H9 (cell line): ENCODE data around the gene AK5. TPM values are rescaled to one million over a fixed set of nuclear protein-coding genes. Genes with fewer than 3 reads are reported as not detected.

Experiments used
- DNase-seq: peaks from one replicate; pipeline ENCODE4 v3.0.0-alpha.2; 2017
- H2AFZ ChIP-seq: one replicate; pipeline ENCODE4 v1.6.1; 2013; ENCODE audit warnings: mild to moderate bottlenecking, low read length, control low read depth, moderate library complexity
- H2AK5ac ChIP-seq: 2 replicates; pipeline ENCODE4 v1.6.1; 2013; ENCODE audit warnings: low read length, control low read depth, mixed read lengths; ENCODE audit not compliant: insufficient read length
- H2BK120ac ChIP-seq: one replicate; pipeline ENCODE4 v1.6.1; 2013; ENCODE audit warnings: low read depth, mild to moderate bottlenecking, low read length, control low read depth, inconsistent platforms; ENCODE audit not compliant: poor library complexity, severe bottlenecking
- H2BK12ac ChIP-seq: 2 replicates; pipeline ENCODE4 v1.6.1; 2013; ENCODE audit warnings: low read length, control low read depth, mixed read lengths, low read depth; ENCODE audit not compliant: insufficient read length
- H2BK15ac ChIP-seq: 2 replicates; pipeline ENCODE4 v1.6.1; 2013; ENCODE audit warnings: low read depth, low read length, control low read depth
- H2BK20ac ChIP-seq: one replicate; pipeline ENCODE4 v1.6.1; 2013; ENCODE audit warnings: low read depth, mild to moderate bottlenecking, low read length, control low read depth, inconsistent platforms; ENCODE audit not compliant: poor library complexity, severe bottlenecking
- H2BK5ac ChIP-seq: 2 replicates; pipeline ENCODE4 v1.6.1; 2013; ENCODE audit warnings: low read length, control low read depth, mixed read lengths; ENCODE audit not compliant: insufficient read length
- H3K14ac ChIP-seq: 2 replicates; pipeline ENCODE4 v1.6.1; 2013; ENCODE audit warnings: low read length, control low read depth; ENCODE audit not compliant: insufficient read depth
- H3K18ac ChIP-seq: 2 replicates; pipeline ENCODE4 v1.6.1; 2013; ENCODE audit warnings: low read depth, mild to moderate bottlenecking, mixed read lengths, low read length, control low read depth; ENCODE audit not compliant: insufficient read length
- H3K23ac ChIP-seq: 2 replicates; pipeline ENCODE4 v1.6.1; 2013; ENCODE audit warnings: low read length, control low read depth, mixed read lengths, low read depth; ENCODE audit not compliant: insufficient read length
- H3K23me2 ChIP-seq: 2 replicates; pipeline ENCODE4 v1.6.1; 2013; ENCODE audit warnings: low read depth, mild to moderate bottlenecking, mixed read lengths, low read length, control low read depth; ENCODE audit not compliant: insufficient read length, poor library complexity, severe bottlenecking
- H3K27ac ChIP-seq: 2 replicates; pipeline ENCODE4 v1.5.1; 2013; ENCODE audit warnings: low read length, control low read depth, mixed read lengths, low read depth; ENCODE audit not compliant: insufficient read length
- H3K27me3 ChIP-seq: 2 replicates; pipeline ENCODE4 v1.6.1; 2013; ENCODE audit warnings: low read length, control low read depth, inconsistent platforms; ENCODE audit not compliant: insufficient read depth
- H3K4ac ChIP-seq: 2 replicates; pipeline ENCODE4 v1.6.1; 2013; ENCODE audit warnings: low read depth, mild to moderate bottlenecking, control low read depth, inconsistent platforms, low read length, moderate library complexity
- H3K4me1 ChIP-seq: 2 replicates; pipeline ENCODE4 v1.6.1; 2013; ENCODE audit warnings: low read length, control low read depth, inconsistent platforms; ENCODE audit not compliant: insufficient read depth
- H3K4me2 ChIP-seq: 2 replicates; pipeline ENCODE4 v1.6.1; 2013; ENCODE audit warnings: low read length, control low read depth, mixed read lengths; ENCODE audit not compliant: insufficient read length, insufficient read depth
- H3K56ac ChIP-seq: 2 replicates; pipeline ENCODE4 v1.6.1; 2013; ENCODE audit warnings: low read depth, mild to moderate bottlenecking, mixed read lengths, low read length, control low read depth; ENCODE audit not compliant: insufficient read length
- H3K79me1 ChIP-seq: 2 replicates; pipeline ENCODE4 v1.6.1; 2013; ENCODE audit warnings: low read depth, mild to moderate bottlenecking, moderate library complexity, low read length, control low read depth, inconsistent platforms; ENCODE audit not compliant: insufficient read depth, poor library complexity, severe bottlenecking
- H3K79me2 ChIP-seq: 2 replicates; pipeline ENCODE4 v1.6.1; 2013; ENCODE audit warnings: low read length, control low read depth, inconsistent platforms; ENCODE audit not compliant: insufficient read depth
- H3K9ac ChIP-seq: 2 replicates; pipeline ENCODE4 v1.6.1; 2013; ENCODE audit warnings: low read length, control low read depth, mixed read lengths; ENCODE audit not compliant: insufficient read length; ENCODE audit errors: extremely low read depth
- H3K9me3 ChIP-seq: one replicate; pipeline ENCODE4 v1.6.1; 2013; ENCODE audit warnings: low read depth, low read length, inconsistent platforms; ENCODE audit not compliant: control insufficient read depth
- H3T11ph ChIP-seq: one replicate; pipeline ENCODE4 v1.6.1; 2013; ENCODE audit warnings: mild to moderate bottlenecking, low read length, control low read depth, inconsistent platforms
- H4K20me1 ChIP-seq: one replicate; pipeline ENCODE4 v1.6.1; 2013; ENCODE audit not compliant: control insufficient read depth, insufficient read length, insufficient read depth
- H4K5ac ChIP-seq: 2 replicates; pipeline ENCODE4 v1.6.1; 2013; ENCODE audit warnings: low read depth, mild to moderate bottlenecking, mixed read lengths, low read length, control low read depth; ENCODE audit not compliant: insufficient read length
- H4K8ac ChIP-seq: replicated peaks from 2 replicates; pipeline ENCODE4 v1.6.1; 2013; ENCODE audit warnings: low read length, control low read depth, mixed read lengths, low read depth; ENCODE audit not compliant: insufficient read length
- H4K91ac ChIP-seq: 2 replicates; pipeline ENCODE4 v1.6.1; 2013; ENCODE audit warnings: low read depth, mild to moderate bottlenecking, moderate library complexity, mixed read lengths, low read length, control low read depth; ENCODE audit not compliant: insufficient read length
- H3K27ac Mint-ChIP-seq, 3 experiments: 2 replicates in 2 of 3; 3 replicates in 1 of 3; pipeline ENCODE4 v1.8.0; 2020 to 2021; ENCODE audit warnings: mixed read lengths in 3 of 3, mild to moderate bottlenecking in 1 of 3, moderate library complexity in 1 of 3
- H3K27me3 Mint-ChIP-seq: 2 replicates; pipeline ENCODE4 v1.8.0; 2021; ENCODE audit warnings: low read depth, mild to moderate bottlenecking, moderate library complexity, mixed read lengths
- H3K36me3 Mint-ChIP-seq, 3 experiments: 2 replicates in 2 of 3; 3 replicates in 1 of 3; pipeline ENCODE4 v1.8.0; 2020 to 2021; ENCODE audit warnings: low read depth in 3 of 3, mixed read lengths in 3 of 3; ENCODE audit not compliant: insufficient read depth in 1 of 3
- H3K4me1 Mint-ChIP-seq, 2 experiments: 2 replicates each; pipeline ENCODE4 v1.8.0; 2020; ENCODE audit warnings: mixed read lengths in 2 of 2
- H3K4me3 Mint-ChIP-seq, 2 experiments: 2 replicates in 1 of 2; 3 replicates in 1 of 2; pipeline ENCODE4 v1.8.0; 2020 to 2021; ENCODE audit warnings: mild to moderate bottlenecking in 2 of 2, mixed read lengths in 2 of 2, moderate library complexity in 1 of 2
- H3K9me3 Mint-ChIP-seq, 2 experiments: 2 replicates in 1 of 2; 3 replicates in 1 of 2; pipeline ENCODE4 v1.8.0; 2020; ENCODE audit warnings: mild to moderate bottlenecking in 2 of 2, mixed read lengths in 2 of 2, moderate library complexity in 1 of 2
- CTCF ChIP-seq: fragments of 200-600 bp; sonication (generic); conservative IDR thresholded peaks from 3 replicates; pipeline ENCODE4 v1.8.0; 2021; ENCODE audit warnings: antibody characterized with exemption, mild to moderate bottlenecking
- WGBS: extraction: QIAGEN DNeasy Blood & Tissue Kit; methylation state at CpG from one replicate; pipeline ENCODE4 v1.1.7; 2013; ENCODE audit warnings: missing lambda C conversion rate, low lambda C conversion rate, mixed read lengths; ENCODE audit not compliant: insufficient read length; ENCODE audit errors: extremely low coverage; 5-methylcytosine and 5-hydroxymethylcytosine counted together
- total RNA-seq: library from RNA; stranded (reverse); gene quantifications from 2 replicates; pipeline ENCODE4 v1.2.1, GENCODE V29; 2021

AK5 gene
- total RNA-seq, 1 experiment from 2014 or later = 2.5 TPM

GRCh38 chr1:77339326-77339725 lies 57.5 kb downstream of the AK5 start:
- no peak overlapping the region for H2BK5ac ChIP-seq
- no peak overlapping the region for H3T11ph ChIP-seq
- no peak overlapping the region for H4K91ac ChIP-seq
- no peak overlapping the region for H2BK120ac ChIP-seq
- H3K27me3 ChIP-seq = no peaks in the 10 kb centered on the region
- H3K27ac ChIP-seq = no peak overlapping the region
- H3K4me1 ChIP-seq = no peaks in the 10 kb centered on the region
- no peak overlapping the region for H4K8ac ChIP-seq
- no peak for TF ChIP-seq CTCF
- no peaks in the 10 kb centered on the region for H3K9me3 Mint-ChIP-seq
- H3K27ac Mint-ChIP-seq = no peak overlapping the region
- H2BK20ac ChIP-seq = no peak overlapping the region
- H3K56ac ChIP-seq = no peak overlapping the region
- H3K79me1 ChIP-seq = no peaks in the 10 kb centered on the region
- H2AFZ ChIP-seq = no peak overlapping the region
- H3K18ac ChIP-seq = no peak overlapping the region
- no peak for DNase-seq
- no peak overlapping the region for H3K4ac ChIP-seq
- no peaks in the 10 kb centered on the region for H4K20me1 ChIP-seq
- H2BK12ac ChIP-seq = no peak overlapping the region
- H4K5ac ChIP-seq = no peak overlapping the region
- H3K9ac ChIP-seq = no peak overlapping the region
- no peak overlapping the region for H2AK5ac ChIP-seq
- H3K4me3 Mint-ChIP-seq = no peak overlapping the region
- WGBS = no CpG with 5 or more reads among the region's 1 CpG
- peaks cover 0 to 4% of the 10 kb centered on the region in 2 experiments; a peak in 2 of 4 replicates for H3K4me1 Mint-ChIP-seq
- H3K4me2 ChIP-seq = no peak overlapping the region
- H3K23ac ChIP-seq = no peak overlapping the region
- no peaks in the 10 kb centered on the region for H3K27me3 Mint-ChIP-seq
- H3K14ac ChIP-seq = no peak overlapping the region
- no peaks in the 10 kb centered on the region for H3K79me2 ChIP-seq
- no peaks in the 10 kb centered on the region for H3K36me3 Mint-ChIP-seq
- no peaks in the 10 kb centered on the region for H3K9me3 ChIP-seq
- H2BK15ac ChIP-seq = no peak overlapping the region
- H3K23me2 ChIP-seq = no peaks in the 10 kb centered on the region
